Caki2 (cell line): ENCODE data around the gene HTT. TPM values are rescaled to one million over a fixed set of nuclear protein-coding genes. Genes with fewer than 3 reads are reported as not detected.

ENCODE experiments used
- DNase-seq: peaks from one replicate; pipeline ENCODE4 v3.0.0-alpha.2; 2015; ENCODE audit warnings: low read depth
- in situ Hi-C: cut with HindIII; loops from 2 replicates; pipeline ENCODE4 v1.10.0; 2016; ENCODE audit warnings: low sequenced_read_pairs, low pct_unique_long_range_greater_than_20kb, mixed read lengths
- total RNA-seq: library from RNA; depleted of rRNA; stranded (reverse); fragments of >200 nt; shearing (Covaris generic); gene quantifications from 2 replicates; pipeline ENCODE4 v1.2.3, GENCODE V29; 2014; ENCODE audit warnings: low replicate concordance; rRNA removed

The HTT gene
- 11.4 and 20.7 TPM in 2 replicates for total RNA-seq

DNA sequence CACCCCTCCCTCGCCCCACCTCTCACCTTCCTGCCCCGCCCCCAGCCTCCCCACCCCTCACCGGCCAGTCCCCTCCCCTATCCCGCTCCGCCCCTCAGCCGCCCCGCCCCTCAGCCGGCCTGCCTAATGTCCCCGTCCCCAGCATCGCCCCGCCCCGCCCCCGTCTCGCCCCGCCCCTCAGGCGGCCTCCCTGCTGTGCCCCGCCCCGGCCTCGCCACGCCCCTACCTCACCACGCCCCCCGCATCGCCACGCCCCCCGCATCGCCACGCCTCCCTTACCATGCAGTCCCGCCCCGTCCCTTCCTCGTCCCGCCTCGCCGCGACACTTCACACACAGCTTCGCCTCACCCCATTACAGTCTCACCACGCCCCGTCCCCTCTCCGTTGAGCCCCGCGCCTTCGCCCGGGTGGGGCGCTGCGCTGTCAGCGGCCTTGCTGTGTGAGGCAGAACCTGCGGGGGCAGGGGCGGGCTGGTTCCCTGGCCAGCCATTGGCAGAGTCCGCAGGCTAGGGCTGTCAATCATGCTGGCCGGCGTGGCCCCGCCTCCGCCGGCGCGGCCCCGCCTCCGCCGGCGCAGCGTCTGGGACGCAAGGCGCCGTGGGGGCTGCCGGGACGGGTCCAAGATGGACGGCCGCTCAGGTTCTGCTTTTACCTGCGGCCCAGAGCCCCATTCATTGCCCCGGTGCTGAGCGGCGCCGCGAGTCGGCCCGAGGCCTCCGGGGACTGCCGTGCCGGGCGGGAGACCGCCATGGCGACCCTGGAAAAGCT, at the start of gene HTT, which contains the start of gene HTT-AS:
HTT (plus strand) TSS at position 604 of the 768 bp plus-strand sequence; CDS start at position 749, 145 bp downstream.
HTT-AS (minus strand) TSS at position 461 of the 768 bp plus-strand sequence.
- peak; percentile 97 for DNase-seq
- in situ Hi-C loops: no loop called here

DNA sequence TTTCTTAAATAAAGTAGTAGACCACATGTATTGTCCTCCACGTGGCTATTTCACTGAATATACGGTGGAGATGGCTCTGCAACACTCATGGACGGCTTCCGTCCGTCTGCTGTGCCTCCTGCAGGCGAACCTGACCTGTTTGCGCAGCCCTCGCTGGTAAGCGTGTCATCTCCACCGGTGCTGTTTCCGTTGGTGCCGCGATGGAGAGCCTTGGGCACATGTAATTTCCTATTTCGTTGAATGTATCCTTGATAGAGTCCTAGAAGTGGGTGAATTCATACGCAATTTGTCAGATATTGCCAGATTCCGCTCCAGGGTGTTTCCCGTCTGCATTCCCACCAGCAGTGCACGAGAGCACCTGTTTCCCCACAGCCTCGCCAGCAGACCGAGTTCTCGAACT, 48.6 kb upstream of the HTT start:
- in situ Hi-C loops: no loop called here
- DNase-seq: no peak

DNA sequence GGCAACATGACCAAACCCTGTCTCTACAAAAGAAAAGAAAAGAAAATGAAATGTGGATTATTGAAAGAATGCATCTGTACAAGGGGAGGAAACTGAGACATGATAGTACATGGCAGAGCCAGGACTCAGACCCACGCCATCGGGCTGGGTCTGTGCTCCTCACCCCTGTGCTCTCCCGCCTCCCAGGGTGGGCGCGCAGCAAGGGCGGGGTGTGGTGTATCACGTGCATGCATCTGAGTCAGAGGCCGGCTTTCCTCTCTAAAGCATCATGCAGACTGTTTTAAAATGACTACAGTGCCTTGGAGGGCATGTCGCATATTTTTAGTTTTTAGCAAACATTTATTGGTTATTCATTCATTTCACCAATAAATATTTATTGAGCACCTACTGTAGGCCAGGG, 47.9 kb upstream of the HTT start:
- in situ Hi-C loops: no loop called here
- DNase-seq: no peak

GRCh38 chr4:3029464-3029863, 45.0 kb upstream of the HTT start:
- in situ Hi-C loops: no loop called here

DNA sequence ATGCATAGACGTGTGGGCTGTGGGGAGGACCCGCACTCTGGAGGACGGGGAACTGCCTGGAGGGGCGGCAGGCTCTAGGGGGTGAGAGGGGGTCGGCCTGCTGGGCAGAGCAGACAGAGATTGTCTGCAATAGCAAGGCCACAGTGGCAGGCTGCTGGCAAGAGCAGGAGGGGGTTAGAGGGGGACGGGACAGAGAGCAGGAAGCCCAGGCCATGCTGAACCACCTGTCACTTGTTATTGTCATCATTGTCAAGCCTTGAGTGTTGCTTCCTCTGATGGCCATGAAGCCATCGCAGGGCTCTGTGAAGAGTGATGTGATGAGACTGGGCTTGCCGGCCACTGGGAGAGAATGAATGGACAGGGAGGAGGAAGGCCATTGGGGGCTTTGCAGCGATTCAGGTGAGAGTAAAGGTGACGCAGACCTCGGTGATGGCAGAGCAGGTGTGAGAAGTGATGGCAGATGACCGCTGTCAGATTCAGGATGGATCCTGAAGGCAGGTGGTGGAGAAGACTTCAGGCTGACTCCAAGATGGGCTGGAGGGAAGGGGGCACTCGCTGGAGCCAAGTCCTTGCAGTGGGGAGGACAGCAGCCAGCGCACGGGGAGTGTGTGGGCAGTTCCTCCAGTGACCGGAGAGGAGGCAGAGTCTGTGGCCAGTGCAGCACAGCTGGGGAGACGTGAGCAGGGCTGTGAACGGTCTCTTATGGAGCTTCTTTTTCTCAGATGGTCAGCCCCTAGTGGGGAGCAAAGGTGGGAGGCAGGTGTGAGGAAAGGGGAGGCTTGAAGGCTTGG, 43.7 kb upstream of the HTT start:
- no peak for DNase-seq
- in situ Hi-C loops: no loop called here

More at GRCh38 chr4:3029464-3029863, 45.0 kb upstream of the HTT start:
- DNase-seq: no peak

GRCh38 chr4:3031357-3032082, 43.0 kb upstream of the HTT start:
- in situ Hi-C loops: no loop called here
- no peak for DNase-seq

- in situ Hi-C loops: no loop called here
- DNase-seq: no peak
These were observed 40.2 kb upstream of the HTT start for GRCh38 chr4:3034231-3034630.

- in situ Hi-C loops: no loop called here
These were observed 39.2 kb upstream of the HTT start for GRCh38 chr4:3035249-3035648.

GRCh38 chr4:3035674-3036073, 38.8 kb upstream of the HTT start:
- no peak for DNase-seq
- in situ Hi-C loops: no loop called here

More at GRCh38 chr4:3035249-3035648, 39.2 kb upstream of the HTT start:
- DNase-seq: no peak

- in situ Hi-C loops: no loop called here
- no peak for DNase-seq
These were observed 38.1 kb upstream of the HTT start for GRCh38 chr4:3036131-3036952.

- DNase-seq: no peak
- in situ Hi-C loops: no loop called here
These were observed 36.5 kb upstream of the HTT start for GRCh38 chr4:3037957-3038461.

- DNase-seq: no peak
- in situ Hi-C loops: no loop called here
These were observed 34.6 kb upstream of the HTT start for GRCh38 chr4:3039706-3040366.

DNA sequence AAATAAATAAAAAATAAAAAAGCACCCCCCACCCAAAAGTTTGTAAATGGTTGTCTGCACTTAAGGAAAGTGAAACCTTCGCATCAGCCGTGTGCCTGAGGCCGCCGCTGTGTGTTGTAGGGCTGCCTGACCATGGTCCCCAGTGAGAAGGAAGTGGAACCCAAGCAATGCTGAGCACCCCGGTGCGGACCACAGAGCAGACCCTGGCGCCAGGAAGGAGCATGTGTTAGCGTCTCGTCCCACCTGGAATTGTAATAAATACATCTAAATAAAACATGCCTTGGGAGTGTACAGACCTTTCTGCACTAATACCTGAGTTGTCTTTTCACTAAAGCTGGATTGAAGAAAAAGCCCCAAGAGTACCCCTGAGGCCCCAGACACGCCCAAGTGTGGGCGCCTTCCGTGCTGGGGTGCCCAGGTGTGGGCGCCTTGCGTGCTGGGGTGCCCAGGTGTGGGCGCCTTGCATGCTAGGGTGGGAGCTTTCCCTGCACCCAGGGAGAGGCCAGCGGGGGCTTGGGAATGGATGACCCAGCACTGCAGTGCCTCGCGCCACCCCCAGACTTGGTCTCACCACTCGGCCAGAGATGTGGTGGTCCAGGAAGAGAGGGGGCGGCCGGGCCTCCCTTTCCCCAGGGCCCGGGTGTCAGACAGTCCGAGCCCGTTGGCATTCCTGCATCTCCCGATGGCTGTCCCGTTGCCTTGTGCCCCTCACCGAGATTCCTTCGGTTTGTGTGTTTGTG, 33.9 kb upstream of the HTT start:
- no peak for DNase-seq
- in situ Hi-C loops: no loop called here

GRCh38 chr4:3041192-3042142, 33.0 kb upstream of the HTT start:
- DNase-seq: no peak
- in situ Hi-C loops: no loop called here

DNA sequence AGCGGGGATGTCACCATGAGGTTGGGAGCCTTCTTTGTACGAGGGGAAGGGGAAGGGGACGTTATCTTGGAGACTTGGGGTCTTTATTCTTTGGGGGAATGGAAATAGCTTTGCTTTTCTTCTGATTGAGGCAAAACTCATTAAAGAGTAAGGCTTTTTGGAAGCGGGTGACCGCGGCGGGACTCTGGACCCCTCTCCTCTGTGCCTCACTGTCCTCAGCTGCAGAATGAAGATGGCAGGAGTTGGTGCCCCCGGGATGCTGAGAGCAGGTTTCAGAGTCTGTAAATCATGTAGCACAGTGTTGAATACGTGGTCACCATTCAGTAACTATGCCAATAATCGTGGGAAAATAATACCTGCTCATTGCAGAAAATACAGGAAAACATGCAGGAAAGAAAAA, 32.3 kb upstream of the HTT start:
- in situ Hi-C loops: no loop called here
- DNase-seq: no peak
